ENCODE data around the gene RNASEH1.

Gene RNASEH1

DNA sequence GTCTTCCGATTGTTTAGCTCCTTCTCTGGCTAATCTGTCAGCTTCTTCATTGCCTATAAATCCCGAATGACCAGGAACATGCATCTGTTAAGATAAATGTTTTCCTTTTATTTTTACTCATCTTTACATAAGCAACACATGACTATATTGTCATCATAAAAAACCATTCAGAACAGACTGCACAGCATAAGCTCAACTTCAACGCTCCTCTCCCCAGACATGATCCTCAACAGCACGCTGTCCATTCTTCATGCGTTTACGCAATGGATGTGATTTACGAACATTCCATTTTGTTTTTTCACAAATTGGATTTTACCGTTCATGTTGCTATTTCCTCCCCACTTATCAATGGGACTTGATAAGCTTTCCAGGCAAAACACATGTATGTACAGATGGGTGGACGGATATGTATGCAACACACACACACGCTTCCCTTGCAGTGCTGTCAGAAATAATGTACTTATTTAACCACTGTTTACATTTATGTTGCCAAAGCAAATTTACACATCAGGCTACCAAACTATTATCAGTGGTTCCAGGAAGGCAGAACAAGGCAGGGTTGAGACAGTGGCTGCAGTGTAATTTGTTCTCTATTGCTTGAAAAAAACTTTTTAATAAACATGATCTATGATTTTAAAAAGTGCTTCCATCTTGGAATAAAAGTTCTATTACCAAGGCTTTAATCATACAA is 12.2 kb downstream of the RNASEH1 start:
- DNase-seq = no peak

DNA sequence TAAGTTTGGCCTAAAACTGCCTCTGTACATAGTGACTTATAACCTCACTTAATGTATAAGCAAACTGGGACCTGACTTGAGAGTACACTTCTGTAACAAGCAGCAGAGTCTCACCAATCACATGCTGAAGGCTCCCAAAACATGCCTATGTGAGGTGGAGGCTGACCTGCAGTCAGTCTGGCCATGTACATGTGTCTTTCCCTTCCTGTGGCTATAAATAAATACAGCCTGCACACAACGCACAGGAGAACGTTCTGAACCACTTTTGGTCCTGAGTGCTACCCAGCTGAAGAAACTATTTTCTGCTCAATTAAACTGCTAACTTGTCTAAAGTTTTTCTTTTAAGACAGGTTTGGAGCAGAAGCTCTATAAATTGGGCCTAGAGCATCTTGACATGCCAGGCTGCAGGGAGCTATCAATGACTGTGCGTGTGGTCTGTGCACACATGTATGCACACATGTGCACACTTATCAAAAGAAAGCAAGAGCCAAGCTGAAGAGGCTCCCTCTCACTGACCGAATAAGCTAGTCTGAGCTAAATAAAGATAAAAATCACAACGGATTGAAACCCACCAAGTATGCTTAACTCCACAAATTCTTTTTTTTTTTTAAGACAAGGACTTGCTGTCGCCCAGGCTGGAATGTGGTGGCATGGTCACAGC is 15.0 kb downstream of the RNASEH1 start:
- no peak for DNase-seq

GRCh38 chr2:3542107-3542506 is 16.0 kb downstream of the RNASEH1 start:
- no peak for DNase-seq

DNA sequence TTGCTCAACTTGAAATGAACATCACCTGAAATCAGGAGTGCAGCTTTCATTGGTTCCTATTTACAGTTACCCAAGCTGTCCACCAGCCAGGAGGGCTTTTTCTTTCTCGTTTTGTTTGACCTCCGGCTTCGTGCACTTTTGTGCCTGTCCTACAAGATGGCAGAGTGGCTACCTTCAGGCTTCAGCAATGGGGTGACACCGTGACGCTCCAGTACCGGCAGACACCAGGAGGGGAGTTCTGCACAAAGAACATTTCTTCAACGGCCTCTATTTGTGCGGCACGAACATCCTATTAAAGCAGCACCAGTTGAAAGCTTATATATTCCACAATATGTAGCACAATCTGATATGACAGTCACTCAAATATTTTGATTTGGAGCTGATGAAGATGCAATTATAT is 18.3 kb downstream of the RNASEH1 start:
- DNase-seq = no peak

- no peak for DNase-seq
Measured at GRCh38 chr2:3536682-3537632, 21.2 kb downstream of the RNASEH1 start.

GRCh38 chr2:3535794-3536681 is 22.1 kb downstream of the RNASEH1 start:
- no peak for DNase-seq

- no peak for DNase-seq
Measured at GRCh38 chr2:3535467-3535793, 22.7 kb downstream of the RNASEH1 start.

DNA sequence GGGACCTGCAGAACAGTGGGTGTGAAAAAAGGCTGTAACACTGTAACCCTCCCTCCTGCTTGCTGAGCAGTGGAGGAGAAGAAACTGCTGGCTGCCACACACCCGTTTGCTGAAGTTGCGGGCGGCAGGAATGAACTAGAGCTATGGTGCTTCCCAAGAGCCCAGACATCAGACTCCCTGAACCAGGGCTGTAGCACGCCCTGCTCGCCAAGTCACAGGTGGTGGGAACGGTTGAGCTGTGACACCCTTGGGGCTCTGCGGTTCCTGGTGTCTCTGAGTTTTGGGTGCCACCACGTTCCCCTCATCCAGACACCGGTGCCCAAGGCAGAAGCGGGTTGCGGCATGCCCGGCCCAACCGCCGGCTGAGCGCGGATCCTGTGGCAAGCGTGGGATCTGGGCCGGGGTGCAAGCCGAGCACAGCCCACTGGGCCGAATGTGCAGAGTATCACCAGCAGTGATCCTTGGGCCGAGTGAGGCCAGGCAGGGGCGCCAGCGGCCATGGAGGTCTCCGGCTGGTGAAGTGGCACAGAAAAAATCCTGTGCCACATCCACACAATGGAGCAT is 23.8 kb downstream of the RNASEH1 start:
- no peak for DNase-seq

- no peak for DNase-seq
Measured at GRCh38 chr2:3533836-3534235, 24.3 kb downstream of the RNASEH1 start.

DNA sequence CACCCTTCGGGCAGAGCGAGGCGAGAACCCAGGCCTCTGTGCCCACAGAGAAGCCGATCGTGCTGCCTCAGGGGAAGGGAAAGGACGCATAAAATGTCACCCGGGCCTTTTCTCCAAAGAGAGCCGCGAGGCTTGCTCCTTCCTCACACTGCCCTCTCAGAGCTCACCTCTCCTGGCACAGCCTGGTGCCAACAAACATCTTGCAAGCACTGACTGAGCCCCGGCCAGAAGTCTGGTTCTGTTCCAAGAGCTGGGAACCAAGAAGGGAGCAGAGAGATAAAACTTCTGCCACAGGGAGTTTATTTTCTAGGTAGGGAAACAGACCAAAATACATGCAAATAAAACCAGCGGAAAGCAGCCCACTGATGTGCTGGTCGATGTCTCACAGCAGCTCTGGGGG is 25.2 kb downstream of the RNASEH1 start:
- no peak for DNase-seq

DNA sequence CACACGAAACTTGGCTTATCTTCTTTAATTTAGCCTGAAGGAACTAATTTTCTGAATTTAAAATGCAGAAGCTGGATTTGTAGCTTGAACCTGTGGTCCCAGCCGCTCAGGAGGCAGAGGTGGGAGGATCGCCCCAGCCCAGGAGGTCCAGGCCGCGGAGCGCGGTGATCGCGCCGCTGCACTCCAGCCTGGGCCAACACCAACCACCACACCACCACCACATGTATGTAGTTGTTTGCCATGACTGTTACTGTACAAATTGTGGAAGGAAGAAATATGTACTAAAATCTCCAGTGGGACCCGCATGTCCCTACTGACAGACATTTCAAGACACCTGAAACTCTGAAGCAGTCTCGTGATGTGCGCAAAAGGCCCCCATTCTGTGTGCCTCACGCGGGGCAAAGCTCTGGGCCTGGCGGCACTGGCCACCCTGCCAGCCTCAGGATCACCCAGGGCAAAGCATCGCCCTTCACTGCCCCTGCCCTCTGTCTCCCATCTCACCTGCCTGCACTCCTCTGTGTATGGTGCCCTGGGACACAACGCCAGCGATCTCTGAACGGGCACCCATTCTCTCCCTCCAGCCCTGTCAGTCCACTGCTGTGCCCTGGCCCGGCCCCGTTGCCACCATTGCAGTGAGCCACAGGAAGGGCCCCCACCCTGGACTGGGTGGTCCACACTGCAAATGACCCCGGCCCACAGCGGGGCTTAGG is 28.7 kb downstream of the RNASEH1 start:
- DNase-seq = no peak

DNA sequence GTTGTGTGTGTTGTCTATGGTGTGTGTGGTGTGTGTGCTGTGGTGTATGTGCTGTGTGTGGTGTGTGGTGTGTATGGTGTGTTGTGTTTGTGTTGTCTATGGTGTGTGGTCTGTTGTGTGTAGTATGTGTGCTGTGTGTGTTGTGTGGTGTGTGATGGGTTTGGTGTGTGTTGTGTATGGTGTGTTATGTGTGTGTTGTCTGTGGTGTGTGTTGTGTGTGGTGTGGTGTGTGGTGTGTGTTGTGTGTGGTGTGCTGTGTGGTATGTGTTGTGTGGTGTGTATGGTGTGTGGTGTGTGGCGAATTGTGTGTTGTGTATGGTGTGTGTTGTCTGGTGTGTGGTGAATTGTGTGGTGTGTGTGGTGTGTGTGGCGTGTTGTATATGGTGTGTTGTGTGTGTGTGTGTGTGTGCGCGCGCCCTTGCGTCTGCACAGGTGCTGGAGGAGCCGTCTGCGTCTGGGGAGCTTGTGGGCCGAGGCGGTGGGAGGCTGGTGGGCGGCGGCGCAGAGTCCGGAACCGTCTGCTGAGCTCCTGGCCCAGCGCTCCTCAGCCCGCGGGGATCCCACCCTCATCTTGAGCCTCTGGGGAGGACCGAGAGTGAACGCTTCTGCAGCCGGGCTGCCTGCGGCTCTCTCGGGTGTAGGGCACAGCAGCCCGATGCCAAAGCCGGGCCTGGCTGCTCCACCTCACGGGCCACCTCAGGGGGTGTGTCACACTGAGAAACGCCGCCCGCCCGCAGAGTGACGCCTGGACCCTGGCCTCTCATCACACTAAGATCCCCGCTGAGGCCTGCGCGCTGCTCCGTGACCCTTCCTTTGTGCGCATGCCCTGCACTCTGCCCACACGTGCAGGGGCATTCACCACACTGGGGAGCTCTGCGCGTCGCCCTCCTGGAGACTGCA is 30.0 kb downstream of the RNASEH1 start:
- no peak for DNase-seq

DNA sequence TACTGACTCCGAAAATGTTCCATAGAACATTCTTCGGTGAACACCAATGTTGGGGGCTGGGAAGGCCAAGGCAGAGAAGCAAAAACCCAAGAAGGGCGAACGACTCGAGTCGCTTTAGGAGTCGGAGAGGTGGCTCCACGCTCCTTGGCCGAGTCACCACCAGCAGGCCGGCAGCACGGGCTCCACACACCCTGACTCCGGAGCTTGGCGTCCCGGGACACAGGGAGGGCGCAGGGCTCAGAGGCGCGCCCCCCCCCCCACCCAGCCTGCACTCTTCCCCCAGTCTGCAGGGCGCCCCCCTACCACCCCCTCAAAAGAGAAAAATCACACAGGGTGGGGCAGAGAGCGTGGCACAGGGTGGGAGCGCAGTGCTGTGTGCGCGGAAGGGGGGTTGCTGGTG is 31.3 kb downstream of the RNASEH1 start:
- no peak for DNase-seq

DNA sequence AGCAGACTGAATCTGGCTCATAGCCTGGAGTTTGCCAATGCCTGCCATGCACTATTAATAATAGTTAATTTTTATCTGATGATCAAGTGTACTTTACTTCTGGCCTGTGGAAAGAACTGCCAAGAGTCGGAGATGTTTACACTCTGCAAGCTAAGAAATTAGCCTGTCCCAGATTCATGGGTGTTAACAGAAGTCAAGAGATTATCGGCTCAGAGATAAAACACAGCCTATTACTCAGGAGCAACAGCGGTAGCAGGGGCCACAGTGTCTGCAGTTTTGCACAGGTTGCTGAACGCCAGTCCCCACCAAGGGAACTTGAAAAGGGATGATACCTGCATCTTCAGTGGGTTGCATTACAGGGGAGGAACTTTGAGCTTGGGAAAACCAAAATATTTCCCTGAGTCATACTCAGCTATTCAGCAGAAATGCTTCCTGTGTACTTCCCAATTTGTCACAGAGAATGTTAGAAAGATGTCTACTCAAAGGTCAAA is 34.5 kb downstream of the RNASEH1 start:
- no peak for DNase-seq

DNA sequence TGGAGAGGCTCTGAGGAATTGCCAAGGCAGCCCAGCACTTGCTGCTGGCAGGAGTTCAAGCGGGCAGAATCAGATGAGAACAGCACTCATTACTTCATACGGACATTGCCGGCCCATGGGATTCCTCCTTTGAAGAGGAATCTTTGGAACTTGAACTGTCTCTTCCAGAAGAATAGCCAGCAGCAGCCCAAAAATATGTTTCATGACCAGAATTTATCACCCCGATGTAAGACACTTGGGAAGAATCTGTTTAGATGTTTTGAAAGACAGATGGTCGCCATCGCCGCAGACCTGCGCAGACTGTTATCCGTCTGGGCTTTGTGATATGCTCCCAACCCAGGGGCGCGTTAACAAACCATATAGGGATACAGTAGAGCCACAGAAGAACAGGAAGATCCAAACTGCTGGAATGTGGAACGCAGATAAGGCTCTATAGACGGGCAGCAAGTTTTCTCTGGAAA is 35.1 kb downstream of the RNASEH1 start:
- no peak for DNase-seq

DNA sequence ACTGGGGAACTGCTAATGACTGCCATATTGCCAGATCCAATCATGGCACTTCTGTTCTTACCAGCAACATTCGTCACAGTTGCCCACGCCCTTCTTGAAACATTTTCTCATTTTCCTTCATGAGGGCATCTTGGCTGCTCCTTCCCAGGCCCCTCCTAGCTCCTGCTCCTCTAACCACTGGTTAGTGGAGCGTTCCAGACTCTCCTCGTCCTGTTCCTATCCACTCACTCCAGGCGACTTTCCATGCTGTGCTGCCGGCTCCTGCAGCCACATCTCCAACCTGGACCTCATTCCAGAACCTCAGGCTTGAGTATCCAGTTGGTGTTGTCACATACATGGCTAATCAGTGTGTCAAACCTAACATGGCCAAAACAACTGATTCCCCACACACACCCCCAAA is 37.5 kb downstream of the RNASEH1 start:
- no peak for DNase-seq

GRCh38 chr2:3519255-3520205 is 38.6 kb downstream of the RNASEH1 start, which contains the start of gene ADI1:
ADI1 (minus strand) TSS chr2:3519531; CDS start chr2:3519487, 44 bp downstream.
- DNase-seq = peak; percentile 66 to 75

GRCh38 chr2:3518496-3519254 is 39.5 kb downstream of the RNASEH1 start:
- peak; percentile 96 to 98 for DNase-seq
